H1 (cell line): ENCODE data around the gene CD300LG. TPM values are rescaled to one million over a fixed set of nuclear protein-coding genes. Genes with fewer than 3 reads are reported as not detected.

Source experiments
- CTCF ChIA-PET: fragments of 300-600 bp; sonication (Branson Sonifier 250); formaldehyde crosslinking; loops from one replicate; lab custom pipeline; 2021; ENCODE audit not compliant: partially characterized antibody; lab: Charles Lee
- POLR2A ChIA-PET: fragments of 300-600 bp; sonication (Branson Sonifier 250); formaldehyde crosslinking; loops from one replicate; lab custom pipeline; 2021; ENCODE audit warnings: inconsistent platforms; ENCODE audit not compliant: partially characterized antibody; lab: Charles Lee
- DNase-seq, 2 experiments: peaks; one replicate each; pipeline versions ENCODE4 v3.0.0 to v3.0.0-alpha.2; 2010 to 2022; ENCODE audit warnings: low spot score in 2 of 2, low read depth in 1 of 2, mixed read lengths in 1 of 2
- FAIRE-seq: peaks from 2 replicates; lab custom pipeline; 2011; peaks lifted over from hg19 to GRCh38; lab: Jason Lieb, UNC
- H2AFZ ChIP-seq: 2 replicates; pipeline ENCODE4 v1.8.1; 2012; ENCODE audit warnings: low read length, inconsistent platforms
- H2AK5ac ChIP-seq: 2 replicates; pipeline ENCODE4 v1.6.1; 2013; ENCODE audit warnings: low read depth, low read length
- H2BK120ac ChIP-seq: replicated peaks from 2 replicates; pipeline ENCODE3; 2013; ENCODE audit warnings: low read depth, low read length, inconsistent platforms
- H2BK12ac ChIP-seq: 2 replicates; pipeline ENCODE4 v1.6.1; 2013; ENCODE audit warnings: low read depth, low read length
- H2BK15ac ChIP-seq: 2 replicates; pipeline ENCODE4 v1.6.1; 2013; ENCODE audit warnings: low read length
- H2BK20ac ChIP-seq: 2 replicates; pipeline ENCODE4 v1.6.1; 2013; ENCODE audit warnings: low read length
- H2BK5ac ChIP-seq: 2 replicates; pipeline ENCODE4 v1.6.1; 2013; ENCODE audit warnings: low read depth, low read length
- H3K14ac ChIP-seq: 2 replicates; pipeline ENCODE4 v1.6.1; 2013; ENCODE audit warnings: inconsistent platforms; ENCODE audit not compliant: insufficient read length
- H3K18ac ChIP-seq: 2 replicates; pipeline ENCODE4 v1.6.1; 2013; ENCODE audit warnings: low read length; ENCODE audit errors: extremely low read depth
- H3K23ac ChIP-seq: 2 replicates; pipeline ENCODE4 v1.6.1; 2013; ENCODE audit warnings: inconsistent platforms; ENCODE audit not compliant: insufficient read length
- H3K23me2 ChIP-seq: 2 replicates; pipeline ENCODE4 v1.6.1; 2013; ENCODE audit warnings: low read depth, low read length
- H3K27ac ChIP-seq: 2 replicates; pipeline ENCODE4 v1.6.1; 2011; ENCODE audit warnings: low read depth, low read length, inconsistent platforms
- H3K27me3 ChIP-seq, 4 experiments: replicated peaks in 1 of 4; 1 replicate in 1 of 4; 2 replicates in 3 of 4; pipeline versions ENCODE4 v1.6.1 to v1.8.1; 2011 to 2013; ENCODE audit warnings: low read length in 3 of 4, mild to moderate bottlenecking in 3 of 4, inconsistent platforms in 2 of 4, mixed read lengths in 2 of 4, moderate library complexity in 1 of 4; ENCODE audit not compliant: control insufficient read depth in 3 of 4, insufficient read depth in 3 of 4; ENCODE audit errors: extremely low read depth in 1 of 4
- H3K36me3 ChIP-seq, 4 experiments: 2 replicates each; pipeline versions ENCODE4 v1.6.1 to v1.8.1; 2011 to 2013; ENCODE audit warnings: mild to moderate bottlenecking in 4 of 4, low read length in 3 of 4, moderate library complexity in 2 of 4, control low read depth in 1 of 4, inconsistent platforms in 1 of 4; ENCODE audit not compliant: insufficient read depth in 4 of 4, control insufficient read depth in 2 of 4
- H3K4ac ChIP-seq: replicated peaks from 2 replicates; pipeline ENCODE3; 2013; ENCODE audit warnings: low read length, low read depth, mixed read lengths, inconsistent platforms; ENCODE audit not compliant: insufficient read length
- H3K4me1 ChIP-seq, 4 experiments: replicated peaks in 1 of 4; 1 replicate in 1 of 4; 2 replicates in 3 of 4; pipeline versions ENCODE4 v1.6.1 to v1.8.1; 2011 to 2013; ENCODE audit warnings: low read length in 3 of 4, inconsistent platforms in 2 of 4, mixed read lengths in 1 of 4; ENCODE audit not compliant: insufficient read depth in 4 of 4, control insufficient read depth in 3 of 4
- H3K4me2 ChIP-seq, 2 experiments: 2 replicates each; pipeline versions ENCODE4 v1.6.1 to v1.8.1; 2011 to 2013; ENCODE audit warnings: low read depth in 2 of 2, low read length in 2 of 2, control low read depth in 1 of 2, inconsistent platforms in 1 of 2, mild to moderate bottlenecking in 1 of 2; ENCODE audit not compliant: insufficient read depth in 1 of 2
- H3K4me3 ChIP-seq, 4 experiments: fragments of 200-600, 300-600 bp in 1 of 4; sonication (generic), shearing (Covaris generic), sonication (Bioruptor Twin) in 1 of 4; 2 replicates each; pipeline versions ENCODE4 v1.5.1 to v1.8.1; 2011 to 2016; ENCODE audit warnings: low read length in 4 of 4, low read depth in 3 of 4, control low read depth in 2 of 4, inconsistent platforms in 2 of 4, mild to moderate bottlenecking in 2 of 4, mixed read lengths in 1 of 4, moderate library complexity in 1 of 4; ENCODE audit not compliant: insufficient read depth in 2 of 4; ENCODE audit errors: extremely low read depth in 1 of 4
- H3K56ac ChIP-seq: replicated peaks from 2 replicates; pipeline ENCODE3; 2013; ENCODE audit warnings: low read depth, mild to moderate bottlenecking, mixed read lengths, low read length, inconsistent platforms; ENCODE audit not compliant: insufficient read length
- H3K79me1 ChIP-seq: 2 replicates; pipeline ENCODE4 v1.6.1; 2013; ENCODE audit warnings: low read depth, low read length, control low read depth
- H3K79me2 ChIP-seq, 2 experiments: 2 replicates each; pipeline versions ENCODE4 v1.6.1 to v1.8.1; 2012 to 2013; ENCODE audit warnings: low read length in 2 of 2, mild to moderate bottlenecking in 2 of 2, inconsistent platforms in 1 of 2; ENCODE audit not compliant: insufficient read depth in 2 of 2, control insufficient read depth in 1 of 2
- H3K9ac ChIP-seq, 4 experiments: replicated peaks in 1 of 4; 1 replicate in 1 of 4; 2 replicates in 3 of 4; pipeline versions ENCODE4 v1.6.1 to v1.8.1; 2011 to 2013; ENCODE audit warnings: low read depth in 3 of 4, low read length in 3 of 4, control low read depth in 2 of 4, mild to moderate bottlenecking in 2 of 4, moderate library complexity in 2 of 4, inconsistent platforms in 1 of 4; ENCODE audit errors: extremely low read depth in 1 of 4
- H3K9me3 ChIP-seq, 2 experiments: 2 replicates each; pipeline versions ENCODE4 v1.6.1 to v1.8.1; 2012 to 2013; ENCODE audit warnings: mild to moderate bottlenecking in 2 of 2, moderate library complexity in 2 of 2, control low read depth in 1 of 2, inconsistent platforms in 1 of 2, low read depth in 1 of 2, low read length in 1 of 2, mixed read lengths in 1 of 2; ENCODE audit not compliant: insufficient read depth in 2 of 2
- H4K20me1 ChIP-seq, 2 experiments: replicated peaks in 1 of 2; 2 replicates each; pipeline versions ENCODE3 to v1.8.1; 2011 to 2013; ENCODE audit warnings: inconsistent platforms in 2 of 2, low read length in 2 of 2, mild to moderate bottlenecking in 1 of 2; ENCODE audit not compliant: insufficient read depth in 2 of 2, control insufficient read depth in 1 of 2
- H4K5ac ChIP-seq: 2 replicates; pipeline ENCODE4 v1.6.1; 2013; ENCODE audit warnings: low read length, low read depth, mixed read lengths, inconsistent platforms; ENCODE audit not compliant: insufficient read length
- H4K8ac ChIP-seq: 2 replicates; pipeline ENCODE4 v1.8.0; 2013; ENCODE audit warnings: mild to moderate bottlenecking, moderate library complexity, low read length, inconsistent platforms; ENCODE audit not compliant: insufficient read depth; ENCODE audit errors: extremely low read depth
- H4K91ac ChIP-seq: replicated peaks from 2 replicates; pipeline ENCODE3; 2013; ENCODE audit warnings: low read length, mixed read lengths, inconsistent platforms; ENCODE audit not compliant: insufficient read length
- CBX8 ChIP-seq: fragments of 300-800, 300-1000 bp; sonication (generic); IDR thresholded peaks from 2 replicates; pipeline ENCODE4 v1.7.1; 2016; ENCODE audit warnings: low read depth, low read length, borderline replicate concordance
- CTBP2 ChIP-seq: IDR thresholded peaks from 2 replicates; pipeline ENCODE4 v1.7.0; 2011; ENCODE audit warnings: borderline replicate concordance, mild to moderate bottlenecking, moderate library complexity, mixed read lengths, low read length; ENCODE audit not compliant: insufficient read depth, insufficient read length
- GTF2F1 ChIP-seq: IDR thresholded peaks from 2 replicates; pipeline ENCODE4 v1.6.1; 2012; ENCODE audit warnings: low read depth, low read length, improper control_type of control experiment, borderline replicate concordance
- JUND ChIP-seq: IDR thresholded peaks from 2 replicates; pipeline ENCODE4 v1.6.1; 2011; ENCODE audit warnings: mild to moderate bottlenecking, improper control_type of control experiment, low read length
- NANOG ChIP-seq: IDR thresholded peaks from 2 replicates; pipeline ENCODE4 v1.6.1; 2011; ENCODE audit warnings: low read length, low read depth, mild to moderate bottlenecking, inconsistent platforms; ENCODE audit not compliant: insufficient read depth, poor library complexity, severe bottlenecking
- SIX5 ChIP-seq: IDR thresholded peaks from 2 replicates; pipeline ENCODE4 v1.6.1; 2011; ENCODE audit warnings: mild to moderate bottlenecking, low read depth, low read length
- SP2 ChIP-seq: IDR thresholded peaks from 2 replicates; pipeline ENCODE4 v1.6.1; 2012; ENCODE audit warnings: mild to moderate bottlenecking, low read length, inconsistent platforms
- TBP ChIP-seq: IDR thresholded peaks from 2 replicates; pipeline ENCODE4 v1.6.1; 2011; ENCODE audit warnings: low read depth, low read length, improper control_type of control experiment
- ZNF274 ChIP-seq: IDR thresholded peaks from 2 replicates; pipeline ENCODE4 v1.7.0; 2012; ENCODE audit warnings: low read length, borderline replicate concordance; ENCODE audit errors: extremely low read depth
- WGBS, 2 experiments: shearing (Covaris generic) in 1 of 2; methylation state at CpG; one replicate each; pipeline versions ENCODE4 v1.1.6 to v1.1.7; 2013 to 2015; ENCODE audit warnings: low lambda C conversion rate in 2 of 2, mixed read lengths in 2 of 2, inconsistent platforms in 1 of 2, low coverage in 1 of 2, missing lambda C conversion rate in 1 of 2; ENCODE audit not compliant: insufficient replicate concordance in 2 of 2, insufficient coverage in 1 of 2, insufficient read length in 1 of 2; ENCODE audit errors: extremely low coverage in 1 of 2, missing lambda C conversion rate in 1 of 2; 5-methylcytosine and 5-hydroxymethylcytosine counted together
- polyA plus RNA-seq, 7 experiments: library from polyadenylated mRNA; depleted of rRNA in 3 of 7; stranded (reverse) in 5 of 7; unstranded in 2 of 7; fragments of >200 nt in 5 of 7; fragments of 200-250 nt in 2 of 7; gene quantifications; 1 replicate in 5 of 7; 2 replicates in 1 of 7; 4 replicates in 1 of 7; pipeline versions ENCODE4 v1.2.1 to v1.2.3, GENCODE V29; 2011 to 2013; ENCODE audit warnings: missing spikeins in 2 of 7, mixed read lengths in 2 of 7
- total RNA-seq: library from RNA; stranded (reverse); fragmentation: NEBNext Ultra II Directional; extraction: Animal tissue kit (Norgen Biotek cat#: 25700); gene quantifications from 2 replicates; pipeline ENCODE4 v1.2.1, GENCODE V29; 2021
- TF ChIP-seq, protein P1 (sequence below): IDR thresholded peaks from 2 replicates; pipeline ENCODE4 v1.6.1; 2012; ENCODE audit warnings: low read length, inconsistent platforms

Gene CD300LG
- total and polyA plus RNA-seq, 2 of the 8 experiments (the other 6 are each of a cell fraction or from before 2014, with no cell fraction given): 0.06 TPM; not detected in 1

GRCh38 chr17:43801844-43802243 is 45.1 kb upstream of the CD300LG start:
- H3K4me3 ChIP-seq: no peak overlapping the region
- TF ChIP-seq SP2: no peak
- TF ChIP-seq JUND: no peak
- no peak for TF ChIP-seq CBX8
- no peak for TF ChIP-seq NANOG
- TF ChIP-seq CTBP2: no peak
- TF ChIP-seq ZNF274: no peak
- no peak for TF ChIP-seq GTF2F1
- no peak for TF ChIP-seq SIX5
- TF ChIP-seq, protein P1, sequence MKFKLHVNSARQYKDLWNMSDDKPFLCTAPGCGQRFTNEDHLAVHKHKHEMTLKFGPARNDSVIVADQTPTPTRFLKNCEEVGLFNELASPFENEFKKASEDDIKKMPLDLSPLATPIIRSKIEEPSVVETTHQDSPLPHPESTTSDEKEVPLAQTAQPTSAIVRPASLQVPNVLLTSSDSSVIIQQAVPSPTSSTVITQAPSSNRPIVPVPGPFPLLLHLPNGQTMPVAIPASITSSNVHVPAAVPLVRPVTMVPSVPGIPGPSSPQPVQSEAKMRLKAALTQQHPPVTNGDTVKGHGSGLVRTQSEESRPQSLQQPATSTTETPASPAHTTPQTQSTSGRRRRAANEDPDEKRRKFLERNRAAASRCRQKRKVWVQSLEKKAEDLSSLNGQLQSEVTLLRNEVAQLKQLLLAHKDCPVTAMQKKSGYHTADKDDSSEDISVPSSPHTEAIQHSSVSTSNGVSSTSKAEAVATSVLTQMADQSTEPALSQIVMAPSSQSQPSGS: no peak
- no peak for TF ChIP-seq TBP
- peaks cover 0 to 17% (median 7%) of the 10 kb centered on the region in 4 experiments; a peak in 5 of 7 replicates for H3K4me1 ChIP-seq
- no peak overlapping the region for H3K18ac ChIP-seq
- H3K27me3 ChIP-seq: no peaks in the 10 kb centered on the region
- no peak overlapping the region for H3K4ac ChIP-seq
- H3K14ac ChIP-seq: no peak overlapping the region
- H2BK12ac ChIP-seq: no peak overlapping the region
- DNase-seq: no peak
- no peak overlapping the region for H3K23ac ChIP-seq
- no peaks in the 10 kb centered on the region for H3K79me2 ChIP-seq
- H3K27ac ChIP-seq: no peak overlapping the region
- no peak for FAIRE-seq
- no peak overlapping the region for H4K8ac ChIP-seq
- no peaks in the 10 kb centered on the region for H4K20me1 ChIP-seq
- no peak overlapping the region for H4K5ac ChIP-seq
- no peak overlapping the region for H3K4me2 ChIP-seq
- no peak overlapping the region for H4K91ac ChIP-seq
- H2BK15ac ChIP-seq: no peak overlapping the region
- no peak overlapping the region for H3K56ac ChIP-seq
- WGBS, 2 experiments: 95% methylated on average over 3 of the region's 3 CpGs; no CpG with 5 or more reads in 1 of the 2 experiments
- H3K23me2 ChIP-seq: no peaks in the 10 kb centered on the region
- no peak overlapping the region for H2AK5ac ChIP-seq
- H3K36me3 ChIP-seq: peaks cover 0 to 2% (median 0%) of the 10 kb centered on the region in 4 experiments; a peak in 1 of 8 replicates
- H2BK20ac ChIP-seq: no peak overlapping the region
- POLR2A ChIA-PET: no interaction called here
- H3K79me1 ChIP-seq: no peaks in the 10 kb centered on the region
- H3K9me3 ChIP-seq: peaks cover 5 to 11% of the 10 kb centered on the region in 2 experiments; a peak in 3 of 4 replicates
- H3K9ac ChIP-seq: no peak overlapping the region
- no peak overlapping the region for H2BK5ac ChIP-seq
- H2AFZ ChIP-seq: no peak overlapping the region
- CTCF ChIA-PET: interaction anchor here (0.6 kb wide), 1 partner anchor 22 kb away, joined by 5 read pairs; no protein-coding TSS in a partner anchor
- H2BK120ac ChIP-seq: no peak overlapping the region
